ENCODE data around the gene ARPC2. TPM values are rescaled to one million over a fixed set of nuclear protein-coding genes. Genes with fewer than 3 reads are reported as not detected.

Gene ARPC2
- total RNA-seq, 1 donor from 2014 or later, result 135 TPM

DNA sequence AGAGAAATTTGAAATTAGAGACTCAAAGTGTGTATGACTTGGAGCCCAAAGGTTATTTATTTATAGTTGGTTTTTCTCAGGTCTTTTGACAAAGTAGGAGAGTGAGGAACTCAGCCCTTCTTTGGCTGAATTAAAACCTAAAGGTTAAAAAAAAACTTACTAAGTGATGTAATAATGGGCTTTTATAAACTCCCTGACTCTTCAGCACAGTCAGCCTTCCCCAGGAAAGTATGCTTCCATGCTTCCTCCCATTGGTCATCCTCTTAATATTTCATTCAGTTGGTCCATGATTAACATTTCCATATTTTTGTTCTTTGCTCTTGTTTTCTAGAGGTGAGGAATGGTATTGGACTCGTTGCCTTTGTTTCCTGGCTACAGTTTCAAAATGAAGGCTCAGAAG is 7.2 kb downstream of the ARPC2 start:
- TF ChIP-seq, protein P1, sequence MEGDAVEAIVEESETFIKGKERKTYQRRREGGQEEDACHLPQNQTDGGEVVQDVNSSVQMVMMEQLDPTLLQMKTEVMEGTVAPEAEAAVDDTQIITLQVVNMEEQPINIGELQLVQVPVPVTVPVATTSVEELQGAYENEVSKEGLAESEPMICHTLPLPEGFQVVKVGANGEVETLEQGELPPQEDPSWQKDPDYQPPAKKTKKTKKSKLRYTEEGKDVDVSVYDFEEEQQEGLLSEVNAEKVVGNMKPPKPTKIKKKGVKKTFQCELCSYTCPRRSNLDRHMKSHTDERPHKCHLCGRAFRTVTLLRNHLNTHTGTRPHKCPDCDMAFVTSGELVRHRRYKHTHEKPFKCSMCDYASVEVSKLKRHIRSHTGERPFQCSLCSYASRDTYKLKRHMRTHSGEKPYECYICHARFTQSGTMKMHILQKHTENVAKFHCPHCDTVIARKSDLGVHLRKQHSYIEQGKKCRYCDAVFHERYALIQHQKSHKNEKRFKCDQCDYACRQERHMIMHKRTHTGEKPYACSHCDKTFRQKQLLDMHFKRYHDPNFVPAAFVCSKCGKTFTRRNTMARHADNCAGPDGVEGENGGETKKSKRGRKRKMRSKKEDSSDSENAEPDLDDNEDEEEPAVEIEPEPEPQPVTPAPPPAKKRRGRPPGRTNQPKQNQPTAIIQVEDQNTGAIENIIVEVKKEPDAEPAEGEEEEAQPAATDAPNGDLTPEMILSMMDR (IDR thresholded peaks at IDR 0.05; ENCODE audit: borderline replicate concordance), result no peak
- H3K4me3 ChIP-seq, result no peak overlapping the region
- DNase-seq, result no peak
- H3K9me3 ChIP-seq (replicated peaks), result no peaks in the 10 kb centered on the region
- intact Hi-C loops (cut with micrococcal nuclease), result no loop called here
- peaks cover 50% of the 10 kb centered on the region for H3K36me3 ChIP-seq
- H3K27me3 ChIP-seq (ENCODE audit: low read depth), result no peaks in the 10 kb centered on the region
- peaks cover 79% of the 10 kb centered on the region for H3K4me1 ChIP-seq
- H3K27ac ChIP-seq (replicated peaks), result no peak overlapping the region

DNA sequence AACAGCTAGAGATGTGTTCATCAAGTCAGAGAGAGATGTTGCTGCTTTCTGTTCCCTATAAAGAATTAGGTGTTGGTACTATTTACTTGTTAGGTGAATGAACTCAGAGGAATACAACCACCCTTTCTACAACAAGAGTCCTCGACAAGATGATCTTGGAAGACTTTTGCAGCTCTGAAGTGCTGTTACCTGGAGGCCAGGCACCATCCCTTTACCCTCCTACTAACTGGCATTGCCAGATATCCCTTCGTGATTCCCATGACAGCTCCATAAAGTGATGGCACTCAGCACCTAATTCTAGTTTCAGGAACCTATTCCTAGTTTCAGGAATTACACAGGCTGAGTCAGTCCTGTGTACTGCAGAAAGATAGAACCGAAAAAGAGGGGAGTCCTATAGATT is 9.9 kb downstream of the ARPC2 start:
- Histone ChIP-seq H3K27me3 (ENCODE audit: low read depth) (no peaks in the 10 kb centered on the region), H3K27ac (replicated peaks) (no peak overlapping the region), H3K9me3 (replicated peaks) (no peaks in the 10 kb centered on the region), H3K4me3 (no peak overlapping the region), H3K36me3 (peaks cover 78% of the 10 kb centered on the region), H3K4me1 (peaks cover 75% of the 10 kb centered on the region)
- intact Hi-C loops (cut with micrococcal nuclease), result no loop called here
- DNase-seq, result no peak
- TF ChIP-seq, protein P1 (IDR thresholded peaks at IDR 0.05; ENCODE audit: borderline replicate concordance), result no peak

DNA sequence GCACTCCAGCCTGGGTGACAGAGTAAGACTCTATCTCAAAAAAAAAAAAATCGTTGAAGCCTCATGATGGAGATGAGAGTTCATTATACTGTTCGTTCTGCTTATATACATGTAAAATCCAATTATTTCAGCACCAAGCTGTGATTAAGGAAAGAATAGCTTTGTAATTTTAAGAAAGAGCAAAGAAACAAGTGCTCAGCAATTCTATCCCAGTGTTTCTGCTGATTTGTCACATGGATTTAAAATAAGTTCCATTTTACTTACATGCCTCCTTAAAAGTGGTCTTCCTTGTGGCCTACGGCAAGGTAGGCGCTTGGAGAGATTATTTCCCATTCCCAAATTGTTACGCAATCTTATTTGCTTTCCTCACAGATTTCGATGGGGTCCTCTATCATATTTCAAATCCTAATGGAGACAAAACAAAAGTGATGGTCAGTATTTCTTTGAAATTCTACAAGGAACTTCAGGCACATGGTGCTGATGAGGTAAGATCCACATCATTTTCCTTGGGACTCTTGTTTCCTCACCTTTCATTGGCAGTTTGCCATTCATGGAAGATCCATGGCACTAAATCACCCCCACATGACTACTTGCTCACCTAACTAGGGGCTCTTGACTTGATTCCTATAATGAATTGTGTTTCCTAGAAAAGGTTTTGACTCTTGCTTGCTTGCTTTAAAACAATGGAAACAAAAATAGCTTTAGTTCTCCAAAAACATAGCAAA is 11.5 kb downstream of the ARPC2 start:
- TF ChIP-seq, protein P1 (IDR thresholded peaks at IDR 0.05; ENCODE audit: borderline replicate concordance), result no peak
- Histone ChIP-seq H3K4me3 (no peak overlapping the region), H3K27ac (replicated peaks) (peak overlapping the region; percentile 73), H3K4me1 (peaks cover 64% of the 10 kb centered on the region), H3K36me3 (peaks cover 94% of the 10 kb centered on the region), H3K9me3 (replicated peaks) (no peaks in the 10 kb centered on the region), H3K27me3 (ENCODE audit: low read depth) (no peaks in the 10 kb centered on the region)
- intact Hi-C loops (cut with micrococcal nuclease), result no loop called here
- DNase-seq, result no peak

DNA sequence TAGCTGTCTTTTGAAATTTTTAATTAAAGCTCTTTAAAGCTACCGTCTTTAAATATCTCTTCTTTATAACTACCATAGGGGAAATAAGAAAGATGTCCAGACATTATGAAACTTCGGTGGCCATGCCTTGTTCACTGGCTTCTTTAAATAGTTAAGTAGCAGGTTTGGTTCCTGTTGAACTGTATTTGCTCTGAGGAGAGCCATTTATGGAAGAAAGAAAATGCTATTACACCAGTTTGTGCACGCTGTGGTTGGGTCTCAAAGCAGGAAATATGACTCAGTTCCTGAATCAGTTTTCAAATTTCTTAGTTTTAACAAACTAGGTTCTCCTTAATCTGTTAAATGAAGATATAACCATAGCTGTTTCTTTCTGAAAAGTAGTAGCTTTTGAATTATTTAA is 12.2 kb downstream of the ARPC2 start:
- Histone ChIP-seq H3K4me1 (peaks cover 62% of the 10 kb centered on the region), H3K27ac (replicated peaks) (peak overlapping the region; percentile 73), H3K27me3 (ENCODE audit: low read depth) (no peaks in the 10 kb centered on the region), H3K4me3 (no peak overlapping the region), H3K9me3 (replicated peaks) (no peaks in the 10 kb centered on the region), H3K36me3 (peaks cover 100% of the 10 kb centered on the region)
- DNase-seq, result no peak
- intact Hi-C loops (cut with micrococcal nuclease), result no loop called here
- TF ChIP-seq, protein P1 (IDR thresholded peaks at IDR 0.05; ENCODE audit: borderline replicate concordance), result no peak

DNA sequence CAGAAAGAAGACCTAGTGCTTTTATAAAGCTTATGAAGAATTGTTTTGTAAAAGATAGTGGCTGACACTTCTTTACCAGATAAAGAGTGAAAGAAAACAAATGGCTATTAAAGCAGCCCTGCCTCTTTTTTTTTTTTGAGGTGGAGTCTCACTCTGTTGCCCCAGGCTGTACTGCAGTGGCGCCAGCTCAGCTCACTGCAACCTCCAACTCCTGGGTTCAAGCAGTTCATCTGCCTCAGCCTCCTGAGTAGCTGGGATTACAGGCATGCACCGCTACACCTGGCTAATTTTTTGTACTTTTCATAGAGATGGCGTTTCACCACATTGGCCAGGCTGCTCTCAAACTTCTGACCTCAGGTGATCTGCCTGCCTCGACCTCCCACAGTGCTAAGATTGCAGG is 12.9 kb downstream of the ARPC2 start:
- TF ChIP-seq, protein P1 (IDR thresholded peaks at IDR 0.05; ENCODE audit: borderline replicate concordance), result no peak
- Histone ChIP-seq H3K27ac (replicated peaks) (peak overlapping the region; percentile 73), H3K36me3 (peaks cover 100% of the 10 kb centered on the region)

More for the DNA sequence above, 12.9 kb downstream of the ARPC2 start:
- DNase-seq, result no peak
- no peaks in the 10 kb centered on the region for H3K27me3 ChIP-seq (ENCODE audit: low read depth)
- intact Hi-C loops (cut with micrococcal nuclease), result loop anchor here (2.0 kb wide), 1 partner anchor 43 kb away; no protein-coding TSS in a partner anchor
- H3K4me1 ChIP-seq, result peaks cover 58% of the 10 kb centered on the region
- H3K9me3 ChIP-seq (replicated peaks), result no peaks in the 10 kb centered on the region
- no peak overlapping the region for H3K4me3 ChIP-seq
